ENCODE measurements around the gene EDA. TPM values are rescaled to one million over a fixed set of nuclear protein-coding genes. Genes with fewer than 3 reads are reported as not detected.

EDA gene
- total RNA-seq, 1 experiment from 2014 or later = 0.98 TPM

GRCh38 chrX:69968950-69969349, 353.0 kb downstream of the EDA start:
- H3K27me3 ChIP-seq (replicated peaks; ENCODE audit: control insufficient read depth, insufficient read depth, low read length) = no peaks in the 10 kb centered on the region
- no peaks in the 10 kb centered on the region for H3K4me1 ChIP-seq
- ChIA-PET POLR2A (no interaction called here), CTCF (no interaction called here)
- Mint-ChIP-seq H3K36me3 (ENCODE audit: insufficient read depth, unreplicated experiment) (no peaks in the 10 kb centered on the region), H3K4me1 (ENCODE audit: low read depth, unreplicated experiment) (no peaks in the 10 kb centered on the region), H3K27me3 (ENCODE audit: insufficient read depth, unreplicated experiment) (peaks cover 2% of the 10 kb centered on the region), H3K9me3 (ENCODE audit: unreplicated experiment) (no peaks in the 10 kb centered on the region), H3K4me3 (ENCODE audit: unreplicated experiment) (no peak overlapping the region), H3K27ac (ENCODE audit: unreplicated experiment) (no peak overlapping the region)
- H3K9me3 ChIP-seq = no peaks in the 10 kb centered on the region
- intact Hi-C loops (cut with micrococcal nuclease; ENCODE audit: unreplicated experiment) = no loop called here
- H3K36me3 ChIP-seq (ENCODE audit: control insufficient read depth, insufficient read depth, low read length) = no peaks in the 10 kb centered on the region
- TF ChIP-seq CTCF (IDR thresholded peaks at IDR 0.05; ENCODE audit: insufficient read depth in 1 of 2, low read depth in 1 of 2, low read length in 1 of 2, severe bottlenecking in 1 of 2, unreplicated experiment in 1 of 2) = no peak
- no peak overlapping the region for H3K4me3 ChIP-seq (ENCODE audit: low read depth, low read length)
- no TSS peak for BruUV-seq (replicated peaks)
- DNase-seq = no peak

DNA sequence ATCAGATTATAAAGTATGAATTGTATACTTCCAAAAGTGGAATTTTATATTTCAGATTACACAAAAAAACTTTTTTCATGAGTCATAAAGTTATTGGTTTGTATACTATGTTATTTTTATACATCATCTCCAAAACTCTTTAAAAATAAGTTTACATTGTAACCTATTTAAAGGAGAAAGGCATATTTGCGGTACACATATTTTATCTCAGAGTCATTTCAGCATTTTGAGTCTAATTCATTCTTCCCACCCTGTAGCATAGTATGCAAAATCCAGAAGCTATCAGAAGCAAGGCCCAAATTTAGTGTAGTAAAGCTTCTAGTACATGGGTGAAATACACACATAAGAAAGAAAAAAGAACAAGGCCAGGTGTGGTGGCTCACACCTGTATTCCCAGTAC, 353.5 kb downstream of the EDA start:
- H3K36me3 ChIP-seq (ENCODE audit: control insufficient read depth, insufficient read depth, low read length) = no peaks in the 10 kb centered on the region
- ChIA-PET CTCF (no interaction called here), POLR2A (no interaction called here)
- no peak for TF ChIP-seq CTCF (IDR thresholded peaks at IDR 0.05; ENCODE audit: insufficient read depth in 1 of 2, low read depth in 1 of 2, low read length in 1 of 2, severe bottlenecking in 1 of 2, unreplicated experiment in 1 of 2)
- Mint-ChIP-seq H3K9me3 (ENCODE audit: unreplicated experiment) (no peaks in the 10 kb centered on the region), H3K36me3 (ENCODE audit: insufficient read depth, unreplicated experiment) (no peaks in the 10 kb centered on the region), H3K4me1 (ENCODE audit: low read depth, unreplicated experiment) (no peaks in the 10 kb centered on the region), H3K27me3 (ENCODE audit: insufficient read depth, unreplicated experiment) (peaks cover 2% of the 10 kb centered on the region), H3K27ac (ENCODE audit: unreplicated experiment) (no peak overlapping the region), H3K4me3 (ENCODE audit: unreplicated experiment) (no peak overlapping the region)
- no peaks in the 10 kb centered on the region for H3K4me1 ChIP-seq
- intact Hi-C loops (cut with micrococcal nuclease; ENCODE audit: unreplicated experiment) = no loop called here
- BruUV-seq (replicated peaks) = no TSS peak
- H3K4me3 ChIP-seq (ENCODE audit: low read depth, low read length) = no peak overlapping the region
- no peaks in the 10 kb centered on the region for H3K9me3 ChIP-seq
- no peak for DNase-seq
- H3K27me3 ChIP-seq (replicated peaks; ENCODE audit: control insufficient read depth, insufficient read depth, low read length) = no peaks in the 10 kb centered on the region

DNA sequence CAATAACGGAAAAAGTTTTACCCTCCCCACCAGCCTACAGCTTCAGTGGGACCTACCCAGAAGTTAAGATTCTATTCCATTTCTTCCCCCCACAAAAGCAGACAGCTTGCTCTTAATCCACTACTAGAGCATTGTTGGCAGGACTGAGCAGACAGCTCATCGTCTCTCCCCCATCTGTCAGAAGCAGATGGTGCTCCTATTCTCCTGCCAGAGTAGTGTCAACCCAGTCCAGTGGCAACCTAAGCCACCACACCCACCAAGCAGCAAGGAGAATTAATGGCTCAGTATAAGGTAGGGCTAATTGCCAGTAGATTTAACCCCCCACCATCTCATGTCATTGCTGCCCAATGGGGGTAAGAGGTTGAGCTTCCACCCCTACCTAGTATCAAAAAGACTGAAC, 371.8 kb downstream of the EDA start:
- Histone ChIP-seq H3K4me3 (ENCODE audit: low read depth, low read length) (no peak overlapping the region), H3K36me3 (ENCODE audit: control insufficient read depth, insufficient read depth, low read length) (no peaks in the 10 kb centered on the region), H3K4me1 (no peaks in the 10 kb centered on the region), H3K9me3 (no peaks in the 10 kb centered on the region), H3K27me3 (replicated peaks; ENCODE audit: control insufficient read depth, insufficient read depth, low read length) (no peaks in the 10 kb centered on the region)
- ChIA-PET CTCF (no interaction called here), POLR2A (no interaction called here)
- no peaks in the 10 kb centered on the region for H3K36me3 Mint-ChIP-seq (ENCODE audit: insufficient read depth, unreplicated experiment)
- intact Hi-C loops (cut with micrococcal nuclease; ENCODE audit: unreplicated experiment) = no loop called here
- H3K27ac Mint-ChIP-seq (ENCODE audit: unreplicated experiment) = no peak overlapping the region
- TF ChIP-seq CTCF (IDR thresholded peaks at IDR 0.05; ENCODE audit: insufficient read depth in 1 of 2, low read depth in 1 of 2, low read length in 1 of 2, severe bottlenecking in 1 of 2, unreplicated experiment in 1 of 2) = no peak
- no peaks in the 10 kb centered on the region for H3K4me1 Mint-ChIP-seq (ENCODE audit: low read depth, unreplicated experiment)
- BruUV-seq (replicated peaks) = no TSS peak
- no peaks in the 10 kb centered on the region for H3K9me3 Mint-ChIP-seq (ENCODE audit: unreplicated experiment)
- no peak for DNase-seq
- no peak overlapping the region for H3K4me3 Mint-ChIP-seq (ENCODE audit: unreplicated experiment)
- H3K27me3 Mint-ChIP-seq (ENCODE audit: insufficient read depth, unreplicated experiment) = no peaks in the 10 kb centered on the region

Data from Caco-2 (cell line).